Measurements from ENCODE around the gene SUN5.
A peak's percentile ranks its signal among the peaks of the same experiment; 100 is the strongest.
"Not testable (repeated sequence)": the region's sequence is repeated elsewhere in the genome, so short reads cannot be mapped to it uniquely, and the experiment has no call there.

Gene SUN5

DNA sequence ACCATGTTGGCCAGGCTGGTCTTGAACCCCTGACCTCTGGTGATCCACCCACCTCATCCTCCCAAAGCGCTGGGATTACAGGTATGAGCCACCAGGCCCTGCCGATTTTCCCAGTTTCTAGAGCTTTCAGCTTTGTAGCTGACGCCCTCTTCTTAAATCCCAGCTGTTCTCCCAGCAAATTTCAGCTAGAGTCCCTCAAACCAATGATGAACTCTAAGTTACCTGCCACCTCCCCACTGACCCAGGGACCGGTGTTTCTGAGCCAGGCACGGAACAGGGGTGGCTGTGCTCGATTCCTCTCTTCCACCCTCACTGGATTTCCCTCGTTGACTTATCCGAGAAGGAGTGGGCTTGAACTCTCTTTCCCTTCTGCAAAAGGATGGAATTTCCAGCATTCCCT lies 39.1 kb downstream of the SUN5 start:
- DNase-seq (ENCODE audit: low spot score), result no peak

GRCh38 chr20:32964575-32964974 lies 39.7 kb downstream of the SUN5 start:
- DNase-seq (ENCODE audit: low spot score), result no peak

GRCh38 chr20:32963176-32963575 lies 41.1 kb downstream of the SUN5 start:
- no peak for DNase-seq (ENCODE audit: low spot score)

DNA sequence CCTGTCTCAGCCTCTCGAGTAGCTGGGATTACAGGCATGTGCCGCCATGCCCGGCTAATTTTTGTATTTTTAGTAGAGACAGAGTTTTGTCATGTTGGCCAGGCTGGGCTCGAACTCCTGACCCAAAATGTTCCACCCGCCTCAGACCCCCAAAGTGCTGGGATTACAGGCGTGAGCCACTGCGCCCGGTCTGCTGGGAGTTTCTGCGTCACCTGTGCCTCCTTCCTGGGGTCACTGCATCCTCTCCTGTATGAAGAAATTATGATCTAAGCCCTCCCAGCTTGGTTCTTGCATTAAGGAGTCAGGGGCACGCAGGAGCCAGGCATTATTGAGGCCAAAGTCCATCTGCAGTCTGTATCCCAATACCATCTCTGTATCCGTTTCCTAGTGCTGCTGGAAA lies 41.6 kb downstream of the SUN5 start:
- not testable (repeated sequence) for DNase-seq (ENCODE audit: low spot score)

DNA sequence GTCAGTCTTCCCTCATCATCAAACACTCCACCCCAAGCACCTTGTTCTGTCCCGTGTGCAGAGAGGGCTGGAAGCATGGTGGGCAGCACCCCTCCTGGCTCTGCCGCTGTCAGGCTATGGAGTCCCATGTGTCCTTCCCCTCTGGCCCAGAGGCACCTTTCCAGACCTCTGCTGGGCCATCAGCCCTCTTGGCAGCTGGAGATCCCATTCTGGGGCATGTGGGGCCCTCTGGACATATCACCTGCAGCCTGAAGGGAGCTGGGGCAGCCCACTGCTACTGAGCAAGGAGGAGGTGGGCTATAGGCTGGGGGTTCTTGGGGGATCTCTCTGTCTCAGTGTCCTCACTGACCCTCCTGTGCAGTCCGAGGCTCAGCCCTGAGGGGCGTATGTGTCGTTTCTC lies 42.2 kb downstream of the SUN5 start:
- DNase-seq (ENCODE audit: low spot score), result peak; percentile 1

DNA sequence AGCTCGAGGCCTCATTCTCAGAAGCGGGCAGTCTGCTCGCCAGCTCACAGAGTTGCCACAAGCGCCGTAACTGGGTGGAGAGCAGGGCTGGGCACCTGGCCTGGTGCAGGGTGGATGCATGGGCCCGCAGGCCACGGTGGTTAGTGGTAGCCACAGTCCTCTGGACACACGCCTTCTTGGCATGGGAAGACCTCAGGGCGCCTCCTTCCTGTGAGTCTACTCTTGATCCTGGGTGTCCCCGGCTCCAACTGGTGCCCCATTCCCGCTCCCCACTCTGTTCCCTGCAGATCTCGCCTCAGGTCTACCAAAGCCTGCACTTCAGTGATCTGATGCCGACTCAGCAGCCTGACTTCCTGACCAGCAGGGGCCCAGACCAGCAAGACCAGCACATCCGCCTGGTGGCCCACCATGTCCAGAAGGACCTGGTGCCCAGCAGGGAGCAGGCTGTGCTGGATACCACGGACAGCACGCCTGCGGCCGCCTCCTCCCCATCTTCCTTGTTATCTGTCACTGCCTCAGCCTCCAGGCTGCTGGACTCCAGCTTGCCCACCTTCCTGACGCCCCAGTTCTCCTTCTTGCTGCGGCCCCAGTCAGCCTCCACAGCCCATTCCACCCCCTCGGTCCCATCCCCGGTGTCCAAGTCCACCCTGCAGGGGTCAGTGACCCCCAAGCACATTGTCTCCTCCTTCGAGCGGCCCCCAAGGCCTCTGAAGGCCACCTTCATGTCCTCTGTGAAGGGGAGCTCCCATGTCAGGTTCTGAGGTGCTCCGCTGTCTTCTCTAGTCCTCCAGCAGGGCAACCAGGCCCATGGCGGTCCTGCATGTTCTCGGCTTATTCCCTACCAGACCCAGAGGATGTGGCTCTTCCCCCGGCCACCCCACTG lies 43.1 kb downstream of the SUN5 start:
- DNase-seq (ENCODE audit: low spot score), result peak; percentile 1

DNA sequence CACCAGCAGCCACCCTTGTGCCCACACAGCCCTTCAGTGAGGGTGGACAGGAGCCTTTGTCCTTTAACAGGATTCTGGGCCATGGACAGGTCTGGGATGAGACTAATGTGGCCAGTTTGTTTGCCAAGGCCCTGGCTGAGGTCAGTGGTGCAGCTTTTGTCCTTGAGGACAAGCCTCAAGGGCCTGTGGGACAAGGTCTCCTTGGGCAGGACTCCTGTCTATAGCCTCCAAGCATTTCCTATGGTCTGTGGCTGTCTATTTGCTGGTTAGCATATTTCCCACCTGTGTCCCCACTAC lies 44.1 kb downstream of the SUN5 start:
- DNase-seq (ENCODE audit: low spot score), result peak; percentile 1

DNA sequence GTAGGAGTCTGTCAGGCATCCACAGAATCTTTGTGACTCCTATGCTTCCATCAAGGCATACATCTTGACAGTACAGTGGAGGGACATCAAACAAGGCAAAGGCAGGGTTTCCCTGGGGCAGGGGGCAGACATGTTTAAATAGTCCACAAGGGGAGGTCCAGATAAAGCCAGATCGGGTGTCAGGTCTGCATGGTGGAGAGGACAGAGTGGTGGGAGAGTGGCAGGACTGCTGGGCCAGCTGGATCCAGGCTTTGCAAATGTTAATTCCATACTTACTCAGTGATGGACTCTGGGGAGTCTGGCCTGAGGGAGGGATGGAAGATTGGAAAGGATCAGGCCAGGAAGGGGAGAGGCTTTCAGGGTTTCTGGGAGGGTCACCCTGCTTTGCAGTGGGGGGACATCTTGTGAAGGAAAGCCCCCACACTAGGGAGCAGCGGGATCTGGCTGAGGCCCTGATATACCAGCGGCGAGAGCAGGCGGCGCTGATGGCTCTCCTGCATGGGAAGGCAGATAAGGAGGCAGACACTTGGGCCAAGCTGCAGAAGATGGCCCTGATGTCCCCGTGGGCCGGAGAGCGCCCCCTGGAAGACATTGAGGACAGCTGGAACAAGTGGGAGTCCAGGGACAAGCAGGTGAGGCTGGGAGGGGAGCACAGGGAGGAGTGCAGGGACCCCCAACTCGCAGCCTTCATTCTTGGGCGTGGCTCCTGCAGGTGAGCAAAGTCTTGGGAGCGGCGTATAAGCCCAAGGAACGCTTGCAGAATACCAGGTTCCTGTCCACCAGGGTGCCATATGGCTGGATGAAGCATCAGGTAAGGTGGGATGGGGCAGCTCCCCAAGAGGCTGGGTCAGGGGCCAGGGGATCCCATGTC lies 44.6 kb downstream of the SUN5 start:
- DNase-seq (ENCODE audit: low spot score), result peak; percentile 2

GRCh38 chr20:32958574-32958973 lies 45.7 kb downstream of the SUN5 start:
- DNase-seq (ENCODE audit: low spot score), result no peak

GRCh38 chr20:32957459-32957858 lies 46.8 kb downstream of the SUN5 start:
- DNase-seq (ENCODE audit: low spot score), result peak; percentile 0

DNA sequence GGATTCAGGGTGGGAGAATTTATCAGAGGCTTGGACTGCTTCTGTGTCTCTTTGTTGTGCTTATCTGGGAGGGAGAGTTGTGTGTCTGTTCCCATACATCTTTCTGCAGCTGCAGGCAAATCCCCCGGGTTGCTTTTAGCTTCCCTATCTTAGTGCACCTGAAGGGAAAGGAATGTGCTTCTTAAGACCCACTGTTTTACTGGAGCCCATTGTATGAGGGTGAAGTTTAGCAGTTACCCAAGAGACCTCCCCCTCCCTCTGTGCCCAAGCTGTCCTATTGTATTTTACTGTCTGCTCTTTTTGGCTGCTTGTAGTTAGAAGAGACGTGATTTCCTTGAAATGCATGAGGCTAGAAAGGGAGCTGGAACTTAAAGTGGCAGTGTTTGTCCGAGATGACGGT lies 53.7 kb downstream of the SUN5 start:
- DNase-seq (ENCODE audit: low spot score), result not testable (repeated sequence)

- no peak for DNase-seq (ENCODE audit: low spot score)
These were observed 57.6 kb downstream of the SUN5 start for GRCh38 chr20:32946629-32947028.

DNA sequence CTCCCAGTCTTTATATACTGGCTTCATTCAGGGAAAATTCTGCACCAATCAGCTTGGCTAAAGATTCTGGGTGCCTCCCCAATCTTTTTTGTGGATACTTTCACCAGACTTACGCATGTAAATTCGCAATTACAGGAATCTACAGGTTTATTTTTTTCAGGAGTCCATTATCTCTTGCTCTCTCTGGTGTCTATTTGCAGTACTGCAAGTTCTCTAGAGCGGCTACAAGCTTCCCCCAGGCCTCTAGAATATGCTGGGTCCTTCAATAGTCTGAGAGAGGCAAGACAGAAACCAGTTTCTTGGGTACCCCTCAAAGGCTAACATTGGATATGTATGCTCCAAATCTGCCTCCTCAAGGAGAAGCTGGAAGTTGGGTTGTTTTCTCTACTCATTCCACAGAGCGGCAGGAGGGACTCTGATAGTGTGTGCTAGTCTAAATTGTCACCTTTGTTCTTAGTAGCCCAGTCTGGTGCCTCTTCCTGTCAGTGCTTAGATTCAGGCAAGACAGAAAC lies 58.5 kb downstream of the SUN5 start:
- peak; percentile 40 for DNase-seq (ENCODE audit: low spot score)

GRCh38 chr20:32943490-32944052 lies 60.7 kb downstream of the SUN5 start:
- DNase-seq (ENCODE audit: low spot score), result no peak

GRCh38 chr20:32941155-32941885 lies 62.9 kb downstream of the SUN5 start:
- DNase-seq (ENCODE audit: low spot score), result no peak

- no peak for DNase-seq (ENCODE audit: low spot score)
These were observed 69.7 kb downstream of the SUN5 start for GRCh38 chr20:32934580-32934979.

Data from AG08396 (cell line).